HG02759 (cell line): ENCODE measurements around the gene LMAN1L.
A peak's percentile ranks its signal among the peaks of the same experiment; 100 is the strongest.

ENCODE experiments used
- ATAC-seq: cut with Tn5 transposase; IDR thresholded peaks from one replicate; pipeline ENCODE4 v1.9.1; 2021; ENCODE audit warnings: mild to moderate bottlenecking, moderate library complexity; ENCODE audit not compliant: unreplicated experiment

LMAN1L gene

DNA sequence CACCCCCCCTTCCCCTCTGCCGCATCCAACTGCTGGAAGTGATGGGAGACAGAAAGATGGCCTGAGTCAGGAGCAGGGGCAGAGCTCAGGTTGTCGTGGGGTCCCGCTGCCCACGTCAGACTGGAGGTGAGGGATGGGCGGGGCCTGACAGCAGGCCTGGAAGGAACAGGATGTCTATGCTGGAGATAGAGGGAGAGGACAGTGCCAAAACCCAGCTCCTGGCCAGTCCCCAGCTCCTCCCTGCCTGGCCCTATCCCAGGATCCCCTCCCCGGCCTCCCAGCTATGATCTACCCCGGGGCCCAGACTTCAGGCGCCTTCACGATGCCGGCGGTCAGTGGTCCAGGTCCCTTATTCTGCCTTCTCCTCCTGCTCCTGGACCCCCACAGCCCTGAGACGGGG lies at the start of gene LMAN1L:
Gene LMAN1L, plus strand, starts transcription at position 303 of the 400 bp plus-strand sequence. Its CDS starts 20 bp downstream, at position 323.
- ATAC-seq, result no peak

DNA sequence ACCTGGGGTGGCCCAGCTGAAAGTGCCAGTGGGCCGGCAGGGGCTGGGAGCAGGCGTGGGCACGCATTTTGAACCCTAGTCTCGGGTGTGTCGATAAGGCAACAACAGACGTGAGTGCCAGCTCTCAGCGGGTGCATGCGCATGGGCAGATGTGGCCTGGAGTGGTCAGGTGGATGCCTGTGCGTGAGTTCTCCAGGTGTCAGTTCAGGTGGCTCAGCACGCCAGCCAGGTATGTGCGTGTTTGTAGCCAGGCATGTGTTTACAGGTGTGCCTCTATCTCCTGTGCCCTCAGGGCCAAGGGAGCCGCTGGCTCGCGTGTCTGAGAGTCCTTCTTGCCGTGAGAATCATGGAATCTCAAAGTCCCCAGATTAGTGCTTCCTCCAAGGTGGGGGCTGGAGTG lies 49.2 kb upstream of the LMAN1L start:
- no peak for ATAC-seq

DNA sequence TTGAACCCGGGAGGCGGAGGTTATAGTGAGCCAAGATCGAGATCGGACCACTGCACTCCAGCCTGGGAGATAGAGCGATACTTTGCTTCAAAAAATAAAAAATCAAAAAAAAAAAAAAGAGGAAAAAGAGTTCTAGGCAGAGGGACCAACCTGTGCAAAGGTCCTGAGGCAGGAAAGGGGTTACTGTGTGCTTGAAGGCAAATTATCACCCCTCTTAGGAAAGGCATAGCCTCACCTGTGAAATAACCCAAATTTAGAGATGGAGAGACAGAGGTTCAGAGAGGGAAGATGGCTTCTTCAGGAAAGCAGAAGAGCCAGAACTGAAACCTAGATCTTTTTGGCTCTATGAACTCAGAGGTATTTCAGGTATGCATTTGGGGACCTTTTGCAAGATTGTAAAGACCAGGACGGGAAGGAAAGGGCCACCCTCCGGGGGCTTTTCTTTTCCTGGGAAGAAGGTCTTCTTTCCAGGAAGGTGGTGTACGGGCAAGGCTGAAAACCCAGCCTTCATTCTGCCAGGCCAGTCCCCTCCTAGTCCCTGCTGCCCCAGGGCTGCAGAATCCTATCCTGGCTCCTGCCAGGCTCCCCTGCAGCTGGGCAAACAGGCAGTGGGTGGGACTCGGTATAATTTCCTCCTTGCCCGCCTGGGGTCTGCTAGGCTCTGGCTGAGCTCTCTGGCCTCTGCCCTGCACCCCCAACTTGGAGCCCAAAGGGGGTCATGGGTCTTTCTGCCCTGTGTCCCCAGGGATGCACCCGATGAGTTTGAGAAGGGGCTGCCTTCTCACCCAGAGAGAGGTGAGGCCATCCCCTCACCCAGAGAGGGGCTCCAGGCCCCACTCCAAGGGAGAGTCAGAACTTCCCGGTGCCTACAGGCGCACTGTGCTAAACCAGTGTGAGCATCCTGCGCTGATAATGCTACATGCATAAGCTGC lies 45.2 kb upstream of the LMAN1L start:
- no peak for ATAC-seq

DNA sequence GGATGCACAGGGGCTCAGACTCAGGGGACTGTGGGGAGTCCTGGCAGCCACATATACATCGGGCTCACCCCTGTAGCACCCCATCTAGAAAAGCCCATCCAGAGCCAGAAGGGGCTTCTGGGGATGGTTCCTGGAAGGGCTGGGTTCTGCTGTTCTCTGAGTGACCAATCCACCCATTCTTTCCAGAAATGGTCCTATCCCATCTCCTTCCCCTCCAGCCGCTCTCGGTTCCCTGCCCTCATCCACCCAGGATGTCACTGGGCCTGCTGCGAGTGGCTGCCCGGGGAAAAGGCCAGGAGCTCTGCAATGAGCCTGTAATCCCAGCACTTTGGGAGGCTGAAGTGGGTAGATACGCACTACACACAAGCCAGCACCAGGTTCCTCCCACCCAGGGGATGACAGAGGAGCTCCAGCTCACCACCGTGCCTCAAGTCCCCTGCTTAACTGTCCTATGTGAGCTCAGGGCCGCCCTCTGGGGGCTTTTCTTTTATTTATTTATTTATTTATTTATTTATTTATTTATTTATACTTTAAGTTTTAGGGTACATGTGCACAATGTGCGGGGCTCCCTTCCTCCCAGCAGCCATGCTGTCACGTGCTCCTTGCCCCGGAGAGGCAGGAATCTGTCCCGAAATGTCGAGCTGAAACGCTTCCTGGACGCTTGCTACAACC lies 44.4 kb upstream of the LMAN1L start:
- no peak for ATAC-seq

DNA sequence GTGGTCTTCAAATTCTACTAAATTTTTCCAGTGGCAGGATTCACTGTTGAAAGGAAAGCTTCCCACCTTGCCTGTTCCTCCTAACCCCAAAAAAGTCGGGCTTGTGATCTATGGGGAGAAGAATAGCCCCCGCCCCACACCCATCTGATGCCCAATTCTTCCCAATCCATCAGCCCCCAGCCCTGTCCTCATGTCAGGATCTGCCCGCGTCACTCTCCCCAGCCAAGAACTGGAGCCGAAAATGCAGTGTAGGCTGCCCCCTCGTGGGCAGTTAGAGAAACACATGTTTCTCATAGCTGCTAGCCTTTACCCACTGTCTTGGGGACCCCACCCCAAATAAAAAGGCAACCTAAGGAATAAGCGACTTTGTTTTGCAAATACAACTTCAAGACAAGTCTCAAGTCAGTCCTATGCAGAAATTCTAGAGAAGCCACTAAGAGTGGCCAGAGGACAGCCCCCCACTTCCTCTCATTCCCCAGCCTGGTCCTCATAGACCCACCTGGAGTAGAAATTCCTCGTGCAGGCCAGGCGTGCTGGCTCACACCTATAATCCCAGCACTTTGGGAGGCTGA lies 43.8 kb upstream of the LMAN1L start:
- ATAC-seq, result no peak

DNA sequence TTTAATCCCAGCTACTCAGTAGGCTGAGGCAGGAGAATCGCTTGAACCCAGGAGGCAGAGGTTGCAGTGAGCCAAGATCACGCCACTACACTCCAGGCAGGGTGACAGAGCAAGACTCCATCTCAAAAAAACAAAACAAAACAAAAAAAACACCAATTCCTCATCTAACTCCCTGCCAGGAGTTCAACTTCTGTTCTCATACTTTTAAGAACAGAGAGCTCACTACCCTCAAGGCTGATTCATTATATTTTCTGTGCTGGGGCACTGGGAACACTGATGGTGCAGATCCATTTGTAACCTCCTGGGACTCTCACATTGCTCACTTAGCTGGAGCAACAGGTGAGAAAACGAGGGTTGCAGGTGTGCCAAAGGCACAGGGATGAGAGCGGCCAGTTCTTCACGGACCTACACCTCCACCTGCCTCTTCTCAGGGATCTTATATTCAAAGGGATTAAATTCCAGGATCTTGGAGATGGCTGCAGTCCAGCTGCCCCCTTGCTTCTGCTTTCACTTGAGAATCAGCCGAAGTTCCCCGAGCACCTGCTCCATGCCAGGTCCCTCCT lies 43.1 kb upstream of the LMAN1L start:
- no peak for ATAC-seq

DNA sequence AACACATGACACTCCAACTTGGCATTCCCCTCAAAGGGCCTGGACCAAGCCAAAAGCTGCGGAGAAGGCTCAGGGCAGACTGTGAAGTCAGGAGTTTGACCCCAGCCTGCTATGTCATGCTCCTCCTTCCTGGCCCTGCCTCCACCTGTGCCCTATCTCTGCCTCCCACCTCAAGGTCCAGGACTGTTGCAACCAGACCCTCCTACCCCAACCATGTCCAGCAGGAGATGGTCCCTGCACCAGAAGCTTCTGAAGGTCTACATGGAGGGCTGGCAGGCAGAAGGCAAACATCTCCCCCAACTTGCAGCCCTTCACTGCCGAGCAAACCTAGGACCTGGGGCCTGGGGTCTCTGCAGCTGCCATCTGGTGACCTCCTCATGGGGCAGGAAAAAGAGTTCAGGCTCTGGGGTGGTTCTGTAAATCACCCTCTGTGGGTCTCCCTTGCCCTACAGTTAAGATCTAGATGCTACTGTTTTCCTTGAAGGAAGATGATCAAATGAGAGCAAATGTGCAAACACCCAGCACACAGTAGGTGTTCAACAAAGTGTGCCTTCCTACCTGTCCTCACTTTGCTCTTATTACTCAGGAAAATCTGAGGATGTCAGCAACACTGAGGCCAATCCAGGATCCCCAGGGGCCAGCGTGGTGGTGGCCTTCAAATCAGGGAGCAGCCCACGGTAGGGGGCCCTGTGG lies 42.3 kb upstream of the LMAN1L start:
- ATAC-seq, result no peak

DNA sequence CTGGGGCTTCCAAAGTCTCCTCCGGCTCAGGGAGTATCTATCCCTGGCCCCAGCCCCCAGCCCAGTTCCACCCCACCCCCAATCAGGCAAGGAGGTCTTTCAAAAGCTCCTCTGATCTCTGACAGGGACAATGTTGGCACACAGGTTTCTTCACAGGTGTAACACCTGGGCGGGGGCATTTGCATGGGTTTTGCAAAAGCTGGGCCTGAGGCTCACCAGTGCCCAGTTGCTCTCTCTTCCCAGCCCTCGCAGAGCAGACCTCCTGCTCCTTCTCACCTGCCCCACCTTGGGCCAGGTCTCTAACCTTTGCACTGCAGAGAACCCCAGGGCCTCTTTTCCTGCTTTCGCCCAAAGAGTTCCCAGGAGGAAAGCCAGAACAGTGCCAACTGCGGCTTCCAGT lies 39.3 kb upstream of the LMAN1L start:
- ATAC-seq, result no peak

DNA sequence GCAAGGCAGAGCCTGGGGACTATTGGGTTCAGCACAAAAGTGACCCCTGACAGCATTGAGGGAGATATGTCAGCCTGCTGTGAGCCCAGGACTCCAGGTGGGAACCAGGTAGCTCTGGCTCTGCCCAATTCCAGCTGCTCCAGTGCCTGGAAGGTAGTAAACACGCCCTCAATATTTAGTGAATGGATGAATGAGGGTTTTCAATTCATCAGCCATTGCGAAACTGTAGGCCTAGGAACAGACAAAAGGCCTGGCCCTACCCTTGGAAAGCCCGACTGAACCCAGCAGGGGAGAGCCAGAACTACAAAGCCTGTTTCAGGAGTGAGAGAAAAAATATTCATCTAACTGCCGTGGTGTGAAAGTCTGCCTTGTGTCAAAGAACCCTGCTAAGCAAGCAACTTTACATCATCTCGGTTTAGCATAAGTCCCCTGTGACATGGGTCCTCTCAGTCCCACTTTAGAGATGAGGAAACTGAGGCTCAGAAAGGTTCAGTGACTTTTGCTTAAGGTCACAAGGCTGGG lies 38.8 kb upstream of the LMAN1L start:
- no peak for ATAC-seq

DNA sequence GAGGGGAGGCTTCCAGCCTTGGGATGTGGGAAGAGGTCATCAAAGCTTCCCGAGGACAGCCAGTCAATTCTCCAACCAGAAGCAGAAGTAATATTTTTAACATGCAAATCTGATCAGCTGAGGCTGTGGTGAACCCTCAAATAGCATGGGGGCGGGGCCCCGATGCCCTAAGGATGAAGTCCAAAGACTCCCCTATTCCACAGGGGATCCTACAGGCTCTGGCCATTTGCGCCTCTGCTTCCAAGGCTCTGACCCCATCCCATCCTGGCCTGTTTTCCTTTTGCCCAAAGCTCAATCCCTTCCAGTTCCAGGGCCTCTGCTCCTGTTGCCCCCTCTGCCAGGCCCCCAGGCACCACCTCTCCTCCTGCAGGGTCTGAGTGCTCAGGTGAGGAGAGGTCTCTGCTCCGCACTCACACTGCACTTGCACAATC lies 37.5 kb upstream of the LMAN1L start:
- ATAC-seq, result no peak

DNA sequence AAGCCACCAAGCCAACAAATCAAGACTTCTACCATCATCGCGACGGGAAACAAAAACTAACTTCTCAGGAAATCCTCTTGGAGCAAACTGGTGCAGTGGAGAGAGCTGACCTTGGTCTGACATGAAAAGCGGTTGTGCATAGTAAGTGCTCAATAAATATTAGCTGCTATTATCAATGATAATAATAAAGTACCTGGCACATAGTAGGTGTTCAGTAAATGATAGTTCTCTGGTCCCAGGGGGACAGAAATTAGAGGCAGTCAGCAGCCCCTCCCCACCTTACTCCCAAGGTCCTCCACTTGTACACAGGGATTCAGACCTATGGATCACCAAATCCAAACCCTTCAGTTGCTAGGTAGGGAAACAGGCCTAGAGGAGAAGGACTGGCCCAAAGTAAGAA lies 36.7 kb upstream of the LMAN1L start:
- no peak for ATAC-seq

DNA sequence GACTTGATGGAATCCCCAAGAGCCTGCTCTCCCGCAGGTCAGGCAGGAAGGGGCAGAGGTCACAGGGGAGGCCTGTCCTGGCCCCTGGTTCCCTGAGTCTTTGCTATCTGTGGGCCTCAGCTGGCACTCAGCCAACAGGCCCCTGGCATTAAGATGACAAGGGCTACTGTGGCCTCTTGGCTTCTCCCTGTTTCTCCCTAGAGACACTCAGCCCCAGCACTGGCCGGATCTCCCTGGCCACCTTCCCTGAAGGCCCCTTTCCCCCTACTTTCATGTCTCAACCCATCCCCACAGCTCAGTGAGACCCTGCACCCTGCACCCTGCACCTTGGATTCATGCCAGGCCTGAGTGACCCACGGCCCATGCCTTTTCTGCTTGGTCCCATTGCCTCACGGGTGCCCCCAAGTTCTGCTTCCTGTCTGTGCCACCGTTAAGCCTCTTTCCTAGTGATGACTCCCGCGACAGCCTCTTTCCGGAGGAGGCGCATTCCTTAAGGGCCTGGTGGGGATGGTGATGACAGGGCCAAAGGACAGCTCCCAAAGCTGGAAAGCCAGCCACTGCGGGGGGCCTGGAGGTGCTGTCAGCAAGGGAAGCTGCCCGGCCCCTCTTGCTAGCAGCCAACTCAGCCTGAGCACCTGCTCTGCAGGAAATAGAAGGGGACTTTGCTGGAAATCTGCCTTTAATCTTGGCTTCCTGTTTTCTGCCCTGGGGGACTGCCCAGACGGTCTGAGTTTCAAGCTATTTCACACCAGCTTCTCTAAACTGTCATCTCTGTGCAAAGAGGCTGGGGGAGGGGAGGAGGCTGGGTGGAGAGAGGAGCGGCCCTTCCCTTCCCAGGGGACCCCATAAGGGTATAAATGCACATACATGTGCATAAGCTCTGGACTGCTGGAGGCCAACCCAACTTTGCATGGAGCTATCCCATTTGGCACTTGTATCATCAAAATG lies 35.5 kb upstream of the LMAN1L start:
- peak; percentile 36 for ATAC-seq

DNA sequence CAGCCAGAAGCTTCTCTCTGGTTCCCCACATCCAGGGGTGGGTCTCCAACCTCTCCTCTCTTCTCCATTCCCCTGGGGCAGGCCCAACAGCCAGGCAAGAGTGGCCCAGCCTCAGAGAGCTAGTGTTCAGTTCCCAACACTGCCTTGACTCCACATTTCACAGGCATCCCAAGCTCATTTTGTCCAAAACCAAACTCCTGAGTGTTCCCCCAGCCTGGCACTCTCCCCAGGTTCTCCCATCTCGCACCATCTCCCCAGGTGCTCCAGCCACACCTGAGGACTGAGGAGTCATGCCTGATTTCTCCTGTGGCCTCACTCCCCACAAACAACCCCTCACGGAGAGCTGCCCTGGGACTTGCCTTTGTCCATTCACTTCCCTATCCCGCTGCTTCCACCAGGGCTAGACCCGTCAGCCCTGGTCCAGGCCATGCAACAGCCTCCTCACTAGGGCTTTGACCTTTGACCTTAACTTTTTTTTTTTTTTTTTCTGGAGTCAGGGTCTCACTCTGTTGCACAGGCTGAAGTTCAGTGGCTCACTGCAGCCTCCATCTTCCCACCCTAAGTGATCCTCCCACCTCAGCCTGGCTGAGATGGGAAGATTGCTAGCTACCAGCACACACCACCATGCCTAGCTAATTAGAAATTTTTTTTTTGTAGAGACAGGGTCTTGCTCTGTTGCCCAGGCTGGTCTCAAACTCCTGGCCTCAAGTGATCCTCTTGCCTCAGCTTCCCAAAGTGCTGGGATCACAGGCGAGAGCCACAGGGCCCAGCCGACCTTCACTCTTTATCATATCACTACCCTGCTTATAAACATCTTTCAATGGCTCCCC lies 34.7 kb upstream of the LMAN1L start:
- peak; percentile 2 for ATAC-seq

DNA sequence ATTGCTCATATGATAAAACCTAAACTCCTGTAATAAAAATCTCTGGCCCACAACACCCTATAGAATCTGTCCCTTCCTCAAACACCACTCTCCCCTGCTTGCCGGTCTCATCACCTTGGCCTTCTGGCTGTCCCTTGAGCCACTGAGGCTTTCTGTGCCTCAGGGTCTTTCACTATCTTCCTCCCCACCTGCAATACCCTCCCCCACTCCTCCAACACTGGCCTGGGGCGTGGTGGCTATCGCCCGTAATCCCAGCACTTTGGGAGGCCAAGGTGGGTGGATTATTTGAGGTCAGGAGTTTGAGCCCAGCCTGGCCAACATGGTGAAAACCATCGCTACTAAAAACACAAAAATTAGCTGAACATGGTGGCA lies 34.0 kb upstream of the LMAN1L start:
- ATAC-seq, result no peak

DNA sequence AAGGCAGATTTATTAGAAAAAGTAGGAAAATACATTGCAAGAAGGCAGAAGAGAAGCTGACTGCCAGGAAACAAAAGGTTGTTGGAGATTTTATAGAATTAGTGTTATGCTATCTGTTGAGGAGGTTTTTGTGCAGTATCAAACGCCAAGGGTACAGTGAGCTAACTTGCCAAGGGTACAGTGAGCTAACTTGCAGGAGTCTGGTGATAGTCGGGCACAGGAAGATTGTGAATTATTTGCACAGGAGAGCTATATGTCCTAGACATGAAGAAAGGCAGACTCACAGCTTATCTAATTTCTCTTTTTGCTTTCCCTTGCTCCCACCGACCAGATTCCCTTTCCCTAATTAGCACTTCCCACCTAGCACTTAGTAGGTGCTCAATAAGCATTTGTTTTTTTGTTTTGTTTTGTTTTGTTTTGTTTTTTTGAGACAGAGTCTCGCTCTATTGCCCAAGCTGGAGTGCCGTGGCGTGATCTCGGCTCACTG lies 33.4 kb upstream of the LMAN1L start:
- ATAC-seq, result no peak

DNA sequence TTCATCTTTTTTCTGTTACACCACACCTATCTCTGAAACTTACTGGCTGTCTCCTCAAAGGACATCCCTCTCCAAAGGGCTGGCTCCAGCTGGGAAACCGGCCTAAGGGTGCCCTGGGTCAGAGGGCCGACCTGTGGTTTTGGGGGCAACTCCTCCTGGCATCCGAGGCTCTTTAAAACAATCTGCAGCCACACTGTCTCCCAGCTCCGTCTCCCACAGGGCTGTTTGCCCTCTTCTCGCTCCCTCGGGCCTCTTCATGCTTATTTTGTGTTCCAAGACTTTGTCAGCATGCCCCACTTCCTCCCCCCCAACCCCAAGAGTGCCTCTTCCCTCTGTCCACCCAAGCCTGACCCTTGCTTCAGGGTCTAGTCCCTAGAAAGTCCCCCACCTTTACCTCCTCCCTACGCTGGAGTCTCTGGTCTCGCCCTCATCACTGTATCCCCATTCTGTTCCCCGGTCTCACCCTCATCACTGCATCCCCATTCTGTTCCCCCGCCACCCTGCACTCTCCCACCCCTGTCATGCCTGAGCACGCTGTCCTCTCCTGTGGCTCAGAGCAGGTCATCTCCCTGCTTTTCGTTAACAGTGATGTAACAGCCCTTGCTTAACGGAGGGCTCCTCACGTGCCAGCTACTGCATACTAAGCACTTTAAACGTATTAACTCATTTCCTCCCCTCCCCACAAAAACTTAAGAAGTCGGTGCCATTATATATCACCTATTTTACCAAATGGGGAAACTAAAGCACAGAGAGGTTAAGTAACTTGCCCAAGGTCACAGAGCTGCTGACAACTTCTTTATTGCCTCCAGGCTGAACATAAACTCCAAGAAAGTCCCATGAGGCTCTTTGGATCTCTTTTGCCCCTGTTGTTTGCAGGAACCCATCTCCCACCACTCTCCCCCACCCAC lies 31.9 kb upstream of the LMAN1L start:
- ATAC-seq, result no peak

DNA sequence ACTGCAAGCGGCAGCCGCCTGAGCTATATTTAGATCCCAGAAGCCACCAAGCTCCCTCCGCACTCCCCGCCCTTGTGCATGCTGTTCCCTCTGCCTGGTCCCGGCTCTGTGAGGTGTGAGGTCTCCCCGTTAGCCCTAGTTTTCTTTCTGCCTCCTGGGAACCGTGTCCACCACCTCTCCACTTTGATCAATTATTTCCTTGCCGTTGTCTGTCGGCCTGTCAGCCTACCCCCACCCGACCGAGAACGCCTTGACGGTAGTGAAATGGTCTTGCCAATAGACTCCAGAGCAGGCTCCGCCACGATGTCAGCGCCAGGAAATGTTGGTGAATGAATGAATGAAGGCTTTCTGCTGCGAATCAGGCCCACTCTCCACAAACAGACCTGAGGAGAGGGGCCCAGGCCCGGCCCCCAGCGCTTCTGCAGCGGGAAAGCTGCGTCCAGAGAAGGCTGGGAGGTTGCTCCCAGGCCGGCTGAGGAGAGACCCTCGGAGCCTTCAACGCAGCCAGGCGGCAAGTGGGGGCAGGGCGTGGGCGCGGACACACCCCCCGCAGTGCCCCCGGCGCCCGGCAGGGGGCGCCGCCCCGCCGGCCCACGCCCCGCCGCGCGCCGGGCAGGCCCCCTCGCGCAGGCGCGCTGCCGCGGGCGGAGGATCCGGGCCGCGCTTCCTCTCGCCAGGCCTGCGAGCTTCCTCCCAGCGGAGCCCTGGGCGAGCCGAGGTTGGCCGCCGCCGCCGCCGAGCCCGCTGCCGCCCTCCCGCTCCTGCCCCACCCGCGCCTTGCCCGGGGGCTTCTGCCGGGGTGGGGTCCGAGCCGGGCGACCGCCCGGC lies 31.0 kb upstream of the LMAN1L start, which contains the start of gene CSK:
Gene CSK, plus strand, starts transcription at position 650 of the 828 bp plus-strand sequence. CDS start 16,218 bp downstream, outside the sequence.
- peak; percentile 47 for ATAC-seq
